ENCODE measurements around the gene EBF3. TPM values are rescaled to one million over a fixed set of nuclear protein-coding genes. Genes with fewer than 3 reads are reported as not detected.
A peak's percentile ranks its signal among the peaks of the same experiment; 100 is the strongest.

The EBF3 gene, protein sequence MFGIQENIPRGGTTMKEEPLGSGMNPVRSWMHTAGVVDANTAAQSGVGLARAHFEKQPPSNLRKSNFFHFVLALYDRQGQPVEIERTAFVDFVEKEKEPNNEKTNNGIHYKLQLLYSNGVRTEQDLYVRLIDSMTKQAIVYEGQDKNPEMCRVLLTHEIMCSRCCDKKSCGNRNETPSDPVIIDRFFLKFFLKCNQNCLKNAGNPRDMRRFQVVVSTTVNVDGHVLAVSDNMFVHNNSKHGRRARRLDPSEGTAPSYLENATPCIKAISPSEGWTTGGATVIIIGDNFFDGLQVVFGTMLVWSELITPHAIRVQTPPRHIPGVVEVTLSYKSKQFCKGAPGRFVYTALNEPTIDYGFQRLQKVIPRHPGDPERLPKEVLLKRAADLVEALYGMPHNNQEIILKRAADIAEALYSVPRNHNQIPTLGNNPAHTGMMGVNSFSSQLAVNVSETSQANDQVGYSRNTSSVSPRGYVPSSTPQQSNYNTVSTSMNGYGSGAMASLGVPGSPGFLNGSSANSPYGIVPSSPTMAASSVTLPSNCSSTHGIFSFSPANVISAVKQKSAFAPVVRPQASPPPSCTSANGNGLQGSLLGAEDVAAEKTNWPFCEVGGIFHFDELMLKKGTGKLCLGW
- total RNA-seq = 10 to 100 TPM in 1 of 4 donors, 1 to 10 TPM in 2, under 1 TPM in 1; 0.77 to 10.7 (median 6.0) TPM

DNA sequence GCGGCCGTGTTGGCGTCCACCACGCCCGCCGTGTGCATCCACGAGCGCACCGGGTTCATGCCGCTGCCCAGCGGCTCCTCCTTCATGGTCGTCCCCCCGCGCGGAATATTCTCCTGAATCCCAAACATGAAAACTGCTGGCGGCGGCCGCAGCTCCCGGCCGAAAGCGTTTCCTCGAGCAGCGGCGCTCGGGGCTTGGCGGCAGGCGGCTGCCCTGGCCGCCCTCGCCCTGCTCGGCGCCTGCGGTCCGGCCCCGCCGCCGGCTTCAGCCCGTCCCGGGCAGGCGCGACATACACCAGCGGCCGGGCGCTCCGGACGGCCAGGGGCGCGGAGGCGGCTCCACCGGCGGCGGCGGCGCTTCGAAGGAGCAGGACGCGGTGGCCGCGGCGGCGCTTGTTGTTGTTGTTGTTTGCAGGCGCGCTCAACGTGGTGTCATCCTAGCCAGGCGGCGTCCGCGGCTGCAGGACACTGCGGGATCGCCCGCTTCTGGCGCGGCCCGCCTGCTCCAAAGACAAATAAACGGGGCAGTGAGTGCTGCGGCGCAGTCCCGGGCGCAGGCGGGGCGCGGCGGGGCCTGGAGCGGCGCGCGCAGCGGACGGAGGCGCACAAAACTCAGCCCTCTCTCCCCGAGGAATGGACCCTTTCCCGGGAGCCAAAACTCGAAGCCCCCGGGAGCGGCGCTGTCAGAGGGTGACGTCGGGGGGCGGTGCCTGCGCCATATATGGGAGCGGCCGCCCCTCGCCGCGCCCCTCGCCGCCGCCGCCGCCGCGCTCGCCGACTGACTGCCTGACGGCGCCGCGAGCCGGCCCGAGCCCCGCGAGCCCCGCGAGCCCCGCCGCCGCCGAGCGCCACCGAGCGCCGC, at the start of gene EBF3:
Gene EBF3 (minus strand): TSS at position 634 of the 861 bp plus-strand sequence. CDS start 506 bp downstream, at position 128.
- intact Hi-C loops (cut with DNase I; ENCODE audit: low total_unique reads) = no loop called here
- peak within 1 kb of the TSS; percentile 60 to 64 for H3K27ac ChIP-seq

DNA sequence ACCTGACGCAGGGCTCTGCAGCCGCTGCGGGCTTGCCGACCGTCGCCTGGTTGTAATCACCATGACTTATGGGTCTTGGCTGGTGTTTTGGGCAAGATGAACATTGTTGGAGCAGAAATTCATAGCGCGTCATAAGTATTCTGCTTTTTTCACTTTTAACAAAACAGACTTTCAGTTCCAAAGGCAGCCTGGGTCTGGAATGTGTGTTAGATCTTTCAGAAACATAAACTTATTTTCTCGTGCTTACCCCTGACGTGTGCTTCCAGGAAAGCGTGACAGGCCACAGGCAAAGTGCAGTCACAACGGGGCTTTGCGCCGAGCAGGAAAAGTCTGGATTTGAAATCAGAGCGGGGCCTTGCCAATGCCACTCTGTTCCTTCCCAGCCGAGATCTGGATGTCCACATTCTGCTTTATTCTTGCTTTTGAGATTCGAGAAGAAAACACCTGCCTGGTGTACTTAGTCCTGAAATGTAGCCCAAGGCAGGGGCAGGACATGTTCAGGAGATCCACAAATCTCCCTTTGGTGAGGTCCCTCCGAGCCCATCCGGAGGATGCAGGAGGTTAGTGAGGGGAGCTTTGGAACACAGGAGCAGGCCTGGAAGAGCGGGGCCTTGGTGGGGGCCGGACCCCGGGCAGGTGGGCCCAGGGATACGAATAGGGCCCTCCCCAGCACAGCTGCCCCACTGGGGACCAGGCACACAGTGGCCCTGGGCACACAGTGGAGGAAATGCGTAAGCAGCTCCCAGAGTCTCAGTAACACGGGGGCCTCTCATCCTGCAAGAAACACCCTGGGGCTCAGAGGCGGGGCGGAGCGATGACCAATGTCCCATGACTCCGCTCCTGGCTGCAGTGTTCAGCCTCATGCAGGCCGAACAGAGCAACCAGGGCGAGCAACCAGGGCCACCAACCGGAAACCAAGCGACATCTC, 49.5 kb upstream of the EBF3 start:
- H3K27ac ChIP-seq = no peak overlapping the region
- intact Hi-C loops (cut with DNase I; ENCODE audit: low total_unique reads) = no loop called here
- H3K9me3 ChIP-seq = no peaks in the 10 kb centered on the region
- TF ChIP-seq POLR2A (IDR thresholded peaks at IDR 0.05) = no peak
- TF ChIP-seq, protein P1, sequence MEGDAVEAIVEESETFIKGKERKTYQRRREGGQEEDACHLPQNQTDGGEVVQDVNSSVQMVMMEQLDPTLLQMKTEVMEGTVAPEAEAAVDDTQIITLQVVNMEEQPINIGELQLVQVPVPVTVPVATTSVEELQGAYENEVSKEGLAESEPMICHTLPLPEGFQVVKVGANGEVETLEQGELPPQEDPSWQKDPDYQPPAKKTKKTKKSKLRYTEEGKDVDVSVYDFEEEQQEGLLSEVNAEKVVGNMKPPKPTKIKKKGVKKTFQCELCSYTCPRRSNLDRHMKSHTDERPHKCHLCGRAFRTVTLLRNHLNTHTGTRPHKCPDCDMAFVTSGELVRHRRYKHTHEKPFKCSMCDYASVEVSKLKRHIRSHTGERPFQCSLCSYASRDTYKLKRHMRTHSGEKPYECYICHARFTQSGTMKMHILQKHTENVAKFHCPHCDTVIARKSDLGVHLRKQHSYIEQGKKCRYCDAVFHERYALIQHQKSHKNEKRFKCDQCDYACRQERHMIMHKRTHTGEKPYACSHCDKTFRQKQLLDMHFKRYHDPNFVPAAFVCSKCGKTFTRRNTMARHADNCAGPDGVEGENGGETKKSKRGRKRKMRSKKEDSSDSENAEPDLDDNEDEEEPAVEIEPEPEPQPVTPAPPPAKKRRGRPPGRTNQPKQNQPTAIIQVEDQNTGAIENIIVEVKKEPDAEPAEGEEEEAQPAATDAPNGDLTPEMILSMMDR (IDR thresholded peaks at IDR 0.05) = no peak
- H3K4me3 ChIP-seq = no peak overlapping the region
- no peaks in the 10 kb centered on the region for H3K36me3 ChIP-seq
- no peaks in the 10 kb centered on the region for H3K4me1 ChIP-seq
- no peaks in the 10 kb centered on the region for H3K27me3 ChIP-seq
- no peak for DNase-seq

More for the DNA sequence above, at the start of gene EBF3:
- Histone ChIP-seq H3K27me3 (peaks cover 44 to 71% of the 10 kb centered on the region in 2 donors), H3K4me3 (peak within 1 kb of the TSS; percentile 15 to 41), H3K9me3 (no peaks in the 10 kb centered on the region), H3K36me3 (no peaks in the 10 kb centered on the region), H3K4me1 (peaks cover 0 to 20% of the 10 kb centered on the region in 2 donors)
- TF ChIP-seq, protein P1 (IDR thresholded peaks at IDR 0.05) = no peak
- peak; percentile 43 to 57 for TF ChIP-seq POLR2A (IDR thresholded peaks at IDR 0.05)
- DNase-seq = peak; percentile 65 to 73

DNA sequence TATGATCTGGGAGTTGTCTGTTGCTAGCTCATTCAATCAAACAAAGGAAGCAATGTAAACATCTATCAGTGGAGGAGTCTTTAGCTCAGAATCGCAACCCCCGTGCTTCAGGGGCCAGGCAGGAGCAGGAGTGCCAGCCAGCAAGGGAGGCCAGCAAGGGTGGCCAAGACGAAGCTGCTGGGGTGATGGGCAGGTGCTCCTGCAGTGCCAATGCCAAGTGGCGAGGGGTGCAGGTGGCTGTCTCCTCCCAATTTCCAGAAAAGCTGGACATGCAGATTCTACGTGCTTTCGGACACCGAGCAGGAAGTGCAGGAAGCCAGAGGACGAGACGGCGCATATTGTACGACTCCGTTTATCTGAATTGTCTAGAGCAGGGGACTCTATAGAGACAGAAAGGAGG, 48.1 kb upstream of the EBF3 start:
- Histone ChIP-seq H3K9me3 (no peaks in the 10 kb centered on the region), H3K4me3 (no peak overlapping the region), H3K4me1 (no peaks in the 10 kb centered on the region), H3K36me3 (no peaks in the 10 kb centered on the region), H3K27ac (no peak overlapping the region), H3K27me3 (no peaks in the 10 kb centered on the region)
- no peak for DNase-seq
- intact Hi-C loops (cut with DNase I; ENCODE audit: low total_unique reads) = no loop called here
- TF ChIP-seq, protein P1 (IDR thresholded peaks at IDR 0.05) = no peak
- no peak for TF ChIP-seq POLR2A (IDR thresholded peaks at IDR 0.05)

DNA sequence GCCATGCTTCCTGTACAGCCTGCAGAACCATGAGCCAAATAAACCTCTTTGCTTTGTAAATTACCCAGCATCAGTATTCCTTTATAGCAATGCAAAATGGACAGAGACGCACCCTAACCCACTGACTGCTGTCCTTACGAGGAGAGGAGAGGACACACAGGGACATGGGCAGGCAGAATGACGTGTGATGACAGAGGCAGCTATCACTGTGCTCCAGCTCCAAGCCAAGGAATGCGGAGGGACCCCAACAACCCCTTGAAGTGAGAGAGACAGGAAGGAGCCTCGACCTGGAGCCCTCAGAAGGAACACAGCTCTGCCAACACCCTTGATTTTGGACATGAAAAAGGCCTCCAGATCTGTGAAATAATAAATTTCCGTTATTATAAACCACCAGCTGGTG, 46.6 kb upstream of the EBF3 start:
- TF ChIP-seq POLR2A (IDR thresholded peaks at IDR 0.05) = no peak
- TF ChIP-seq, protein P1 (IDR thresholded peaks at IDR 0.05) = no peak
- Histone ChIP-seq H3K36me3 (no peaks in the 10 kb centered on the region), H3K4me3 (no peak overlapping the region), H3K27ac (no peak overlapping the region), H3K4me1 (no peaks in the 10 kb centered on the region), H3K27me3 (no peaks in the 10 kb centered on the region), H3K9me3 (no peaks in the 10 kb centered on the region)
- intact Hi-C loops (cut with DNase I; ENCODE audit: low total_unique reads) = no loop called here
- DNase-seq = no peak
